ENCODE data around the gene VASH1.

- TF ChIP-seq, protein P1, sequence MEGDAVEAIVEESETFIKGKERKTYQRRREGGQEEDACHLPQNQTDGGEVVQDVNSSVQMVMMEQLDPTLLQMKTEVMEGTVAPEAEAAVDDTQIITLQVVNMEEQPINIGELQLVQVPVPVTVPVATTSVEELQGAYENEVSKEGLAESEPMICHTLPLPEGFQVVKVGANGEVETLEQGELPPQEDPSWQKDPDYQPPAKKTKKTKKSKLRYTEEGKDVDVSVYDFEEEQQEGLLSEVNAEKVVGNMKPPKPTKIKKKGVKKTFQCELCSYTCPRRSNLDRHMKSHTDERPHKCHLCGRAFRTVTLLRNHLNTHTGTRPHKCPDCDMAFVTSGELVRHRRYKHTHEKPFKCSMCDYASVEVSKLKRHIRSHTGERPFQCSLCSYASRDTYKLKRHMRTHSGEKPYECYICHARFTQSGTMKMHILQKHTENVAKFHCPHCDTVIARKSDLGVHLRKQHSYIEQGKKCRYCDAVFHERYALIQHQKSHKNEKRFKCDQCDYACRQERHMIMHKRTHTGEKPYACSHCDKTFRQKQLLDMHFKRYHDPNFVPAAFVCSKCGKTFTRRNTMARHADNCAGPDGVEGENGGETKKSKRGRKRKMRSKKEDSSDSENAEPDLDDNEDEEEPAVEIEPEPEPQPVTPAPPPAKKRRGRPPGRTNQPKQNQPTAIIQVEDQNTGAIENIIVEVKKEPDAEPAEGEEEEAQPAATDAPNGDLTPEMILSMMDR (IDR thresholded peaks at IDR 0.05), result no peak
- no peak for TF ChIP-seq POLR2AphosphoS5 (IDR thresholded peaks at IDR 0.05)
- TF ChIP-seq POLR2A (IDR thresholded peaks at IDR 0.05), result no peak
- no peak for TF ChIP-seq EP300 (IDR thresholded peaks at IDR 0.05)
Observed at GRCh38 chr14:76814726-76815645, 53.7 kb downstream of the VASH1 start.

Data from sigmoid colon (tissue), 4 donors.